NCI-H2227 treated with DMSO at 0.1 percent for 48 hours (cell line): ENCODE measurements around the gene ATL3.
"Not testable (repeated sequence)": the region's sequence is repeated elsewhere in the genome, so short reads cannot be mapped to it uniquely, and the experiment has no call there.

ENCODE experiments used
- DNase-seq: peaks from one replicate; lab custom pipeline; 2025; lab: John Stamatoyannopoulos, UW

Gene ATL3

GRCh38 chr11:63619967-63620366 lies 51.2 kb downstream of the ATL3 start:
- DNase-seq: no peak

DNA sequence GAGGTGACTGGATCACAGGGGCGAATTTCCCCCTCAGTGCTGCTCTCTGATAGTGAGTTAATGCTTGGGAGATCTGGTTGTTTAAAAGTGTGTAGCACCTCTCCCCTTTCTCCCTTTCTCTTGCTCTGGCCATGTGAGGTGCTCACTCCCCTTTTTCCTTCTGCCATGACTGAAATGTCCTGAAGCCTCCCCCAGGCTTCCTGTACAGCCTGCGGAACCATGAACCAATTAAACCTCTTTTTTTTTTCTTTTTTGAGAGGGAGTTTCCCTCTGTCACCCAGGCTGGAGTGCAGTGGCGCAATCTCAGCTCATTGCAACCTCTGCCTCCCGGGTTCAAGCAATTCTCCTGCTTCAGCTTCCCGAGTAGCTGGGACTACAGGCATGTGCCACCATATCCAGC lies 53.5 kb downstream of the ATL3 start:
- not testable (repeated sequence) for DNase-seq

DNA sequence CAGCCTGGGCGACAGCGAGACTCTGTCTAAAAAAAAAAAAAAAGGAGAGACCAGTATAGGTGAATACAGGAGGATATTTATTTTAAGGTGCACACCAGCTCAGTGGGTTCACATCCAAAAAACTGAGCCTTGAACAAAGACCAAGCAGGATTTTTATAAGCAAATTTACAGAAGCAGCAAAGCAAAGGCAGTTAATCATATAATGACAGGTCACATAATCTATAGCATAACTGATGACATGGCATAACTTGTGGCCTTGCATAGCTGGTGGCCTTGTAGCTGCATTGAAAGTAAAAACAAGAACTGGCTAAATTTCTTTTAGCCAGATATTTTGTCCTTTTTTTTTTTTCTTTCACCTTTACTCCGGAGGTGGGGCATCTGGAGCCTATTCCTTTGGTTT lies 54.2 kb downstream of the ATL3 start:
- no peak for DNase-seq

- no peak for DNase-seq
Measured at GRCh38 chr11:63614136-63614671, 57.0 kb downstream of the ATL3 start, which contains the start of gene PLAAT3. TSS of gene PLAAT3 (minus strand) at chr11:63614433. CDS start at chr11:63614014, 419 bp downstream.

- DNase-seq: peak; percentile 8
Measured at GRCh38 chr11:63613517-63614135, 57.5 kb downstream of the ATL3 start.

GRCh38 chr11:63612181-63612580 lies 59.0 kb downstream of the ATL3 start:
- DNase-seq: no peak

GRCh38 chr11:63611395-63611747 lies 59.8 kb downstream of the ATL3 start:
- no peak for DNase-seq

GRCh38 chr11:63610604-63611394 lies 60.4 kb downstream of the ATL3 start:
- DNase-seq: peak; percentile 70

- no peak for DNase-seq
Measured at GRCh38 chr11:63609971-63610580, 61.1 kb downstream of the ATL3 start.

DNA sequence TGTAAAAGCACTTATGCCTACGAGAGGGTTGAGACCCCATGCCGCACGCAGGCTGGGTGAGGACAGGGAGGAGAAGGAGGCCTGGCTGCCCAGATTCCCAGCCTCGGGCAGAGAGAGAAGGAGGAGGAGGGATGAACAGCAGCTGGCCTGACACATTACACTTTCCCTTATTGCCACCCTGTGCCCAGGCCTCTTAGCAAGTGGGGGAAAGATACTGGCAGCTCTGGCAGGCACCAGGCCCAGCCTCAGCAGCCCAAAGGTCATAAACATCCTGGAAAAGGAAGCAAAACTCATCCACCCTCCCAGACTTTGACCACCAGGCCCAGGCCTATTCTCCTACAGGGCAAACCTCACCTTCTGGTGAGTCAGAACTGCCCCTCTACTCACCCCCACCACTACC lies 61.6 kb downstream of the ATL3 start:
- DNase-seq: no peak

DNA sequence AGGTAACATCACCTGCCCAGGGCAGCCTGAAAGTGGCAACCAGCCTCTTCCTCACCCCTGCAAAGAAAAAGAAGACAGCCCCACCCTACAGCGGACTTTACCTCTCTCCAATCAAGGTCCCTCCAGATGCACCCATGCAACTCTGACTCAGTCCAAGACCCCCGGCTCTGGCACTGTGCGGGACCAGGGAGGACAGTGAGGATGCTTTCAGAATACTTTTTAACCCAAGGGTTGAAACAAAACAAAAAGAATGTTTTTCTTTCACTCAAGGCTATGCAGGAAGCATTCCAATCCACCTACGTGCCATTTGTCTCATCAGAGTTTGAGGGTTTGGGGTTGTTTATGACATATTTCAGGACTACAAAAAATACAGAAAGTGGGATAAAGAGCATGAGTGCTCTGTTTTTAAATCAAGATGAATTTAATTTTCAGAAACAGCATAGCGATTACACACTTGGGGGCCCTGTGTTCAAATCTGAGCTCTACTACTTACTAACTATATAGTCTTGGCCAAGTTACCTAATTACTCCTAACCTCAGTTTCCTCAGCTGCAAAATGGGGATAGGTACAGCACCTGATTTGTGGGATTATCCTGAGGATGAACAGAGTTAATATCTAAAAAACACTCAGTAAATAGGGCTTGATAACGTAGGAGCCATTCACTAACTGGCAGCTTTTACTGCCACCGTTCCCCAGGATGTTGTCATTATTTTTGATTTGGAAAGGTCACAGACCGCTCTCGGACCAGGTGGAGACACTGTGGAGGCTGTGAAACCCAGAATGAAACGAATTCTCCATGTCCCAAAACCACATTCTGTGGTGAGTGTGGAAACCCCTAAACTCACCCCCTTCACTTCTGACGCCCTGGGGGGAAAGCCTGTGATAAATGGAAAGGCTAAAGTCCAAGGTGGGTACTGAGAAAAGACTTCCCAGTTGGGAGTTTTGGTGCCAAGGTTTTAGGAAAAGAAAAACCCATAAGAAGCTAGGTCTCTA lies 62.5 kb downstream of the ATL3 start:
- DNase-seq: no peak

DNA sequence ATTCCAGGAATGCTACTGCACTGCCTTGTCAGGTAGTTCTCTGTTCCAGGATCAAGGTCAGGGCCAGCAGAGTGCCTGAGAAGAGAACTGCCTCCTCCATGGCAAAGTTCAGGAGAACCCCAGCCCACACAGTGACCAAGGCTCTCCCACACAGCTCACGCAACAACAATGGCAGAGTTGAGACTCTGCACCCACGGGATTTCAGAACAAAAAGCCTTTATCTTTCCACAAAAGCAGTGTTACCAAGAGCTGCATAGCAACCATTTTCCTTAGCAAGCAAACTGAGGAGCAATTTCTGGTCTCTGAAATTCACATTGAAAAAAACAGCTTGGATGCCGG lies 68.0 kb downstream of the ATL3 start:
- no peak for DNase-seq

GRCh38 chr11:63602290-63603179 lies 68.6 kb downstream of the ATL3 start:
- DNase-seq: not testable (repeated sequence)

DNA sequence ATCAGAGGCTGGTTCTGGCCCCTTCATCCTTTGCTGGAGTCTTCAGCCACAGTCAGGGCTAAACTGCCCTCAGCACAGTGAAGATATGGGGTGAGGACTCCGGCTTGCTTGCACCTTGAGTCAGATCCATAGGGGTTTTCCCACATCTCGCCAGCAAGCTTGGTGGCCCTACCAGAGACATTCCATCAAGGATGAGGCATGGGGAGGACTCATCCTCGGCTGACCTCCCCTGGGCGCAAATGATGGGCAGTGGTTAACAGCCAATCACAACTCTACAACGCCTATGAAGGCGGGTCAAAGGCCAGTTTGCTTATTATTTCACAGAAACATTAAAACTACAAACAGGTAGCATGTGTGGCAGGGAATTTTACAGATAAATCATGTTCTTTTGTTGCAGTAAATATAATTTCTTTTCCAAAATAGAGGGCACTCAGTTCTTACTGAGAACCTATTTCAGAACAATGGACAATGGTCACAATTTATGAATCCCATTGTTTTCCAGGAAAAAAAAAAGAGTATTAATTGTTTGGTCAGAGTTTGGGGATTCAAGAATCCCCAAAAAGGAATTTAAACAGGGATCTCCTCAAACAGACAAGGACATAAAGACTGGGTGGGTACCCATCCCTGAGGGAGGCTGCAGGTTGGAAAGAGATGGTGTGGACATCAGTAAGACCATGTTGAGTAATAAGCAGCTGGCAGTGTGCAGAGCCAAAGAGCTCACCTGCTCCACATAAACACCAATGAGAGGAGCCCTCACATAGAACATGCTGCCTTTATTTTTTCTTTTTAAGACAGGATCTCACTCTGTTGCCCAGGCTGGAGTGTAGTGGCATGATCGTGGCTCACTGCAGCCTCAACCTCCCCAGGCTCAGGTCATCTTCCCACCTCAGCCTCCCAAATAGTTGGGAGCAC lies 71.7 kb downstream of the ATL3 start:
- no peak for DNase-seq

GRCh38 chr11:63598556-63598955 lies 72.6 kb downstream of the ATL3 start:
- no peak for DNase-seq

- DNase-seq: no peak
Measured at GRCh38 chr11:63595296-63595695, 75.9 kb downstream of the ATL3 start.

DNA sequence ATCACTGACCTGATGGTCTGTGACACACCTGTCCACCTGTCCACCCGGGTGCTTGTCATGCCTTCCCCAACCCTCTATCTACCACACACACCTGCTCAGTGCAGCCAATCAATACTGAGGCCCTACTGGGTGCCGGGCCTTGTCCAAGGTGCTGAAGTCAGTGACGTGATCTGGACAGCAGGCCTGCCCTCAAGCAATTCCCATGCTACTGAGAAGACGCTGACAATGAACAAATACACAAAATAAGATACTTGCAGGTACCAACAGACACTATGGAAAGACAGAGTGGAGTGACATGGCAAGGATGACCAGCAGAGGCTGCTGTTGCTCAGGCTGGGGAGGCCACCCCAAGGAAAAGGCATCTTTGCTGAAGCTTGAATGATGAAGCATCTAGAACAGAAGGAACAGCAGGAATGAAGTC lies 78.2 kb downstream of the ATL3 start:
- DNase-seq: peak; percentile 7

- no peak for DNase-seq
Measured at GRCh38 chr11:63590024-63590788, 81.0 kb downstream of the ATL3 start.

- DNase-seq: no peak
Measured at GRCh38 chr11:63589000-63589399, 82.2 kb downstream of the ATL3 start.
